Upper lobe of left lung (tissue), 4 donors: ENCODE data around the gene STMP1.

Experiments used
- EP300 ChIP-seq, 4 donors: sonication (generic); formaldehyde crosslinking; IDR thresholded peaks; one replicate each; pipeline ENCODE4 v1.5.1; 2017; ENCODE audit warnings: antibody characterized with exemption in 4 of 4, control low read depth in 2 of 4
- POLR2A ChIP-seq, 4 donors: fragments of 450-650 bp; IDR thresholded peaks; one replicate each; pipeline ENCODE4 v1.5.1; 2016 to 2017; ENCODE audit warnings: antibody characterized with exemption in 4 of 4, mild to moderate bottlenecking in 2 of 4
- TF ChIP-seq, protein P1 (sequence below), 6 experiments: fragments of 450-650 bp in 4 of 6; fragments of 200-600 bp in 2 of 6; sonication (generic) in 2 of 6; IDR thresholded peaks; one replicate each; pipeline ENCODE4 v1.5.1; 2016 to 2019; ENCODE audit warnings: antibody characterized with exemption in 6 of 6

DNA sequence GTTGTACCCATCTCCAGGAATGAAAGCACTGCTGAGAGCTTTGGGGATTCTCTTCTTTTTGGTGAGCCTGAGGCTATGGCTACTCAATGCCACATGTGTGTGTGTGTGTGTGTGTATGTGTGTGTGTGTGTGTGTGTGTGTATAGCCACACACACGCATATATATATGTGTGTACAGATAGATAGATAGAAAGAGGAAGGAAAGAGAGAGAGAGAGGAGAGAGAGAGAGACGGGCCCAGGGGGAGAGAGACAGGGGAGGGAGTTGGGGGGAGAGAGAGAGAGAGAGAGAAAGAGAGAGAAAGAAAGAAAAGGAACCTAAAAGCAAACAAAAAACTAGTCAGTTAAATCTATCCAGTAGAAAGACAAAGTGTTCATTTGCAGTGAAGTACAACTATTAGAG lies 57.4 kb downstream of the STMP1 start:
- TF ChIP-seq POLR2A (IDR thresholded peaks at IDR 0.05) (no peak), EP300 (IDR thresholded peaks at IDR 0.05) (no peak)
- TF ChIP-seq, protein P1, sequence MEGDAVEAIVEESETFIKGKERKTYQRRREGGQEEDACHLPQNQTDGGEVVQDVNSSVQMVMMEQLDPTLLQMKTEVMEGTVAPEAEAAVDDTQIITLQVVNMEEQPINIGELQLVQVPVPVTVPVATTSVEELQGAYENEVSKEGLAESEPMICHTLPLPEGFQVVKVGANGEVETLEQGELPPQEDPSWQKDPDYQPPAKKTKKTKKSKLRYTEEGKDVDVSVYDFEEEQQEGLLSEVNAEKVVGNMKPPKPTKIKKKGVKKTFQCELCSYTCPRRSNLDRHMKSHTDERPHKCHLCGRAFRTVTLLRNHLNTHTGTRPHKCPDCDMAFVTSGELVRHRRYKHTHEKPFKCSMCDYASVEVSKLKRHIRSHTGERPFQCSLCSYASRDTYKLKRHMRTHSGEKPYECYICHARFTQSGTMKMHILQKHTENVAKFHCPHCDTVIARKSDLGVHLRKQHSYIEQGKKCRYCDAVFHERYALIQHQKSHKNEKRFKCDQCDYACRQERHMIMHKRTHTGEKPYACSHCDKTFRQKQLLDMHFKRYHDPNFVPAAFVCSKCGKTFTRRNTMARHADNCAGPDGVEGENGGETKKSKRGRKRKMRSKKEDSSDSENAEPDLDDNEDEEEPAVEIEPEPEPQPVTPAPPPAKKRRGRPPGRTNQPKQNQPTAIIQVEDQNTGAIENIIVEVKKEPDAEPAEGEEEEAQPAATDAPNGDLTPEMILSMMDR (IDR thresholded peaks at IDR 0.05) = no peak
